IMR-90 (cell line): ENCODE measurements around the gene ANKRD31. TPM values are rescaled to one million over a fixed set of nuclear protein-coding genes. Genes with fewer than 3 reads are reported as not detected.

Experiments used
- ATAC-seq: fragments of 200-7000 bp; cut with Tn5 transposase; 2 replicates; pipeline ENCODE4 v1.9.1; 2020; ENCODE audit warnings: low read depth, mild to moderate bottlenecking, moderate library complexity
- BruUV-seq: library from RNA; stranded (reverse); fragments of 400-500 nt; replicated peaks from 2 replicates; lab custom pipeline; 2021; lab: Mats Ljungman, UMichigan
- CTCF ChIA-PET: fragments of 300-600 bp; formaldehyde crosslinking; extraction: SDS; loops from one replicate; lab custom pipeline; 2021; ENCODE audit warnings: antibody characterized with exemption; lab: Yijun Ruan, JAX
- POLR2A ChIA-PET: fragments of 300-600 bp; sonication (Branson Sonifier 250); formaldehyde crosslinking; loops from one replicate; lab custom pipeline; 2022; ENCODE audit warnings: antibody characterized with exemption; ENCODE audit not compliant: unreplicated experiment; lab: Charles Lee
- DNase-seq: peaks from one replicate; pipeline ENCODE4 v3.0.0; 2013
- H2AFZ ChIP-seq: replicated peaks from 2 replicates; pipeline ENCODE3; 2013; ENCODE audit warnings: low read length, mild to moderate bottlenecking; ENCODE audit not compliant: poor library complexity
- H2AK5ac ChIP-seq: 2 replicates; pipeline ENCODE4 v1.6.1; 2013; ENCODE audit warnings: low read depth, low read length, inconsistent platforms
- H2AK9ac ChIP-seq: replicated peaks from 2 replicates; pipeline ENCODE3; 2013; ENCODE audit warnings: mild to moderate bottlenecking, low read depth, low read length, moderate library complexity; ENCODE audit not compliant: poor library complexity
- H2BK120ac ChIP-seq: 2 replicates; pipeline ENCODE4 v1.6.1; 2013; ENCODE audit warnings: low read depth, low read length, inconsistent platforms
- H2BK15ac ChIP-seq: 3 replicates; pipeline ENCODE4 v1.6.1; 2013; ENCODE audit warnings: low read depth, low read length, inconsistent platforms
- H2BK20ac ChIP-seq: 2 replicates; pipeline ENCODE4 v1.6.1; 2013; ENCODE audit warnings: low read depth, mild to moderate bottlenecking, inconsistent platforms, low read length, moderate library complexity
- H2BK5ac ChIP-seq: 2 replicates; pipeline ENCODE4 v1.6.1; 2013; ENCODE audit warnings: mild to moderate bottlenecking, low read depth, low read length, inconsistent platforms; ENCODE audit not compliant: poor library complexity, severe bottlenecking
- H3K14ac ChIP-seq: replicated peaks from 2 replicates; pipeline ENCODE4 v1.6.1; 2013; ENCODE audit warnings: low read depth, low read length, inconsistent platforms
- H3K18ac ChIP-seq: 2 replicates; pipeline ENCODE4 v1.6.1; 2013; ENCODE audit warnings: low read depth, low read length, control low read depth
- H3K23ac ChIP-seq: 2 replicates; pipeline ENCODE4 v1.6.1; 2013; ENCODE audit warnings: low read depth, low read length, inconsistent platforms
- H3K27ac ChIP-seq: 2 replicates; pipeline ENCODE4 v1.5.1; 2013; ENCODE audit warnings: mild to moderate bottlenecking, control low read depth, low read length; ENCODE audit not compliant: insufficient read depth
- H3K27me3 ChIP-seq: 2 replicates; pipeline ENCODE4 v1.6.1; 2013; ENCODE audit warnings: low read length; ENCODE audit not compliant: control insufficient read depth, insufficient read depth
- H3K36me3 ChIP-seq: 2 replicates; pipeline ENCODE4 v1.6.1; 2013; ENCODE audit warnings: low read length, mixed read lengths; ENCODE audit not compliant: control insufficient read depth, insufficient read depth
- H3K4ac ChIP-seq: 2 replicates; pipeline ENCODE4 v1.6.1; 2013; ENCODE audit warnings: low read depth, low read length, inconsistent platforms
- H3K4me1 ChIP-seq: 2 replicates; pipeline ENCODE4 v1.6.1; 2013; ENCODE audit warnings: low read length, mixed read lengths; ENCODE audit not compliant: control insufficient read depth, insufficient read depth
- H3K4me2 ChIP-seq: 2 replicates; pipeline ENCODE4 v1.6.1; 2013; ENCODE audit warnings: low read depth, mild to moderate bottlenecking, control low read depth, low read length, moderate library complexity
- H3K4me3 ChIP-seq: 2 replicates; pipeline ENCODE4 v1.5.1; 2013; ENCODE audit warnings: low read depth, mild to moderate bottlenecking, control low read depth, low read length, moderate library complexity; ENCODE audit not compliant: insufficient read depth
- H3K56ac ChIP-seq: 2 replicates; pipeline ENCODE4 v1.6.1; 2013; ENCODE audit warnings: low read length, inconsistent platforms; ENCODE audit not compliant: insufficient read depth; ENCODE audit errors: extremely low read depth
- H3K79me1 ChIP-seq, 2 experiments: 2 replicates each; pipeline ENCODE4 v1.6.1; 2013; ENCODE audit warnings: low read length in 2 of 2, inconsistent platforms in 1 of 2, low read depth in 1 of 2
- H3K9ac ChIP-seq: 2 replicates; pipeline ENCODE4 v1.6.1; 2013; ENCODE audit warnings: low read depth, low read length, control low read depth
- H3K9me1 ChIP-seq: 2 replicates; pipeline ENCODE4 v1.6.1; 2013; ENCODE audit warnings: low read length, inconsistent platforms; ENCODE audit not compliant: insufficient read depth
- H3K9me3 ChIP-seq: 2 replicates; pipeline ENCODE4 v1.6.1; 2013; ENCODE audit warnings: low read length; ENCODE audit not compliant: control insufficient read depth, insufficient read depth
- H4K20me1 ChIP-seq: 2 replicates; pipeline ENCODE4 v1.6.1; 2013; ENCODE audit warnings: low read length, inconsistent platforms; ENCODE audit not compliant: insufficient read depth
- H4K5ac ChIP-seq: 2 replicates; pipeline ENCODE4 v1.6.1; 2013; ENCODE audit warnings: mild to moderate bottlenecking, low read depth, low read length, control low read depth
- H4K8ac ChIP-seq, 2 experiments: 2 replicates each; pipeline ENCODE4 v1.6.1; 2013; ENCODE audit warnings: low read depth in 2 of 2, low read length in 2 of 2, control low read depth in 1 of 2, inconsistent platforms in 1 of 2
- H4K91ac ChIP-seq: 2 replicates; pipeline ENCODE4 v1.6.1; 2013; ENCODE audit warnings: low read depth, low read length, inconsistent platforms; ENCODE audit not compliant: insufficient read depth
- BHLHE40 ChIP-seq: fragments of 150-350 bp; IDR thresholded peaks from 2 replicates; pipeline ENCODE4 v1.6.1; 2016; ENCODE audit warnings: mild to moderate bottlenecking, low read depth, low read length
- CHD1 ChIP-seq: IDR thresholded peaks from 2 replicates; pipeline ENCODE4 v1.6.1; 2012; ENCODE audit warnings: low read depth, low read length, improper control_type of control experiment
- FOS ChIP-seq: fragments of 150-350 bp; IDR thresholded peaks from 2 replicates; pipeline ENCODE4 v1.6.1; 2016; ENCODE audit warnings: low read depth, low read length
- MAFK ChIP-seq: IDR thresholded peaks from 2 replicates; pipeline ENCODE4 v1.6.1; 2012; ENCODE audit warnings: low read depth, low read length, improper control_type of control experiment
- MAZ ChIP-seq: IDR thresholded peaks from 2 replicates; pipeline ENCODE4 v1.6.1; 2012; ENCODE audit warnings: low read depth, mild to moderate bottlenecking, low read length, improper control_type of control experiment, moderate library complexity, borderline replicate concordance
- NFE2L2 ChIP-seq: fragments of 150-350 bp; IDR thresholded peaks from 2 replicates; pipeline ENCODE4 v1.6.1; 2016; ENCODE audit warnings: low read depth, mild to moderate bottlenecking, low read length
- WGBS, 2 experiments: methylation state at CpG; one replicate each; pipeline versions ENCODE4 v1.1.5 to v1.1.7; 2013; ENCODE audit warnings: missing lambda C conversion rate in 2 of 2; ENCODE audit not compliant: insufficient read length in 1 of 2; ENCODE audit errors: extremely low coverage in 2 of 2; 5-methylcytosine and 5-hydroxymethylcytosine counted together
- dilution Hi-C: fragments of 300-500 bp; cut with HindIII; formaldehyde crosslinking; loops from one replicate; pipeline ENCODE4 v1.14.3; 2018; ENCODE audit warnings: low sequenced_read_pairs; ENCODE audit not compliant: unreplicated experiment
- in situ Hi-C: fragments of 300-500 bp; cut with MboI; formaldehyde crosslinking; loops from 3 replicates; pipeline ENCODE4 v1.14.3; 2019; ENCODE audit warnings: low sequenced_read_pairs, inconsistent platforms, mixed read lengths
- intact Hi-C: fragments of 100-400 bp; cut with micrococcal nuclease; formaldehyde crosslinking; loops from 2 replicates; pipeline ENCODE4 v1.10.0; 2022
- polyA plus RNA-seq, 3 experiments: library from polyadenylated mRNA; depleted of rRNA; stranded (reverse); fragments of >200 nt; gene quantifications; 2 replicates each; pipeline ENCODE4 v1.2.3, GENCODE V29; 2012; ENCODE audit warnings: low replicate concordance in 1 of 3
- total RNA-seq: library from RNA; depleted of rRNA; stranded (reverse); fragments of >200 nt; gene quantifications from 2 replicates; pipeline ENCODE4 v1.2.3, GENCODE V29; 2012
- TF ChIP-seq, protein P1 (sequence below): fragments of 150-350 bp; IDR thresholded peaks from 2 replicates; pipeline ENCODE4 v1.6.1; 2016; ENCODE audit warnings: low read depth, mild to moderate bottlenecking, low read length, moderate library complexity, borderline replicate concordance

ANKRD31 gene
- total and polyA plus RNA-seq, 2 of the 4 experiments (the other 2 are of a cell fraction): under 0.01 to 0.02 TPM

DNA sequence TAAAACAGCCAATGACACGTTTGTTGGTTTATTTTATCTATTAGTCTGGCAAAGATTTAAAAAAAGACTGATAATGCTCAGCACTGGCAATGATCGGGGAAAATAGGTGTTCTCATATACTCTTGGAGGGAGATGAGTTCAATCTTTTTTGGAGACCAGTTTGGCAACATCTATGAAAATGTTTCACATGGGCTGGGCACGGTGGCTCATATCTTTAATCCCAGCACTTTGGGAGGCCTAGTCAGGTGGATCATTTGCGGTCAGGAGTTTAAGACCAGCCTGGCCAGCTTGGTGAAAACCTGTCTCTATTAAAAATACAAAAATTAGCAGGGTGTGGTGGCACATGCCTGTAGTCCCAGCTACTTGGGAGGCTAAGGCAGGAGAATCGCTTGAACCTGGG lies 6.8 kb upstream of the ANKRD31 start:
- H4K91ac ChIP-seq: no peak overlapping the region
- DNase-seq (no peak), ATAC-seq (no peak)
- H4K5ac ChIP-seq: no peak overlapping the region
- no peak overlapping the region for H2BK15ac ChIP-seq
- no peak overlapping the region for H3K4me2 ChIP-seq
- no peaks in the 10 kb centered on the region for H3K9me1 ChIP-seq
- no peak overlapping the region for H2BK5ac ChIP-seq
- TF ChIP-seq MAZ (no peak), FOS (no peak), CHD1 (no peak), BHLHE40 (no peak), NFE2L2 (no peak), MAFK (no peak)
- TF ChIP-seq, protein P1, sequence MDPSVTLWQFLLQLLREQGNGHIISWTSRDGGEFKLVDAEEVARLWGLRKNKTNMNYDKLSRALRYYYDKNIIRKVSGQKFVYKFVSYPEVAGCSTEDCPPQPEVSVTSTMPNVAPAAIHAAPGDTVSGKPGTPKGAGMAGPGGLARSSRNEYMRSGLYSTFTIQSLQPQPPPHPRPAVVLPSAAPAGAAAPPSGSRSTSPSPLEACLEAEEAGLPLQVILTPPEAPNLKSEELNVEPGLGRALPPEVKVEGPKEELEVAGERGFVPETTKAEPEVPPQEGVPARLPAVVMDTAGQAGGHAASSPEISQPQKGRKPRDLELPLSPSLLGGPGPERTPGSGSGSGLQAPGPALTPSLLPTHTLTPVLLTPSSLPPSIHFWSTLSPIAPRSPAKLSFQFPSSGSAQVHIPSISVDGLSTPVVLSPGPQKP: no peak
- no TSS peak for BruUV-seq
- H2BK20ac ChIP-seq: no peak overlapping the region
- no peak overlapping the region for H3K27ac ChIP-seq
- no peaks in the 10 kb centered on the region for H3K27me3 ChIP-seq
- H3K4ac ChIP-seq: no peak overlapping the region
- ChIA-PET CTCF (no interaction called here), POLR2A (no interaction called here)
- H4K8ac ChIP-seq: no peak overlapping the region
- H3K14ac ChIP-seq: no peak overlapping the region
- H2AK9ac ChIP-seq: no peak overlapping the region
- H3K9me3 ChIP-seq: no peaks in the 10 kb centered on the region
- no peak overlapping the region for H2BK120ac ChIP-seq
- no peak overlapping the region for H3K4me3 ChIP-seq
- no peak overlapping the region for H3K9ac ChIP-seq
- no peak overlapping the region for H2AK5ac ChIP-seq
- H3K56ac ChIP-seq: no peak overlapping the region
- WGBS, 2 experiments: 100% methylated on average over 1 of the region's 5 CpGs; no CpG with 5 or more reads in 1 of the 2 experiments
- dilution Hi-C loops: no loop called here
- H2AFZ ChIP-seq: no peak overlapping the region
- no peaks in the 10 kb centered on the region for H3K79me1 ChIP-seq
- no peaks in the 10 kb centered on the region for H4K20me1 ChIP-seq
- no peak overlapping the region for H3K18ac ChIP-seq
- in situ Hi-C loops: no loop called here
- no peak overlapping the region for H3K23ac ChIP-seq
- intact Hi-C loops: no loop called here
- no peaks in the 10 kb centered on the region for H3K36me3 ChIP-seq
- H3K4me1 ChIP-seq: no peaks in the 10 kb centered on the region
